MCF 10A (cell line): ENCODE results near the gene SLC2A10. TPM values are rescaled to one million over a fixed set of nuclear protein-coding genes. Genes with fewer than 3 reads are reported as not detected.

Experiments used
- BruUV-seq: library from RNA; stranded (reverse); fragments of 400-500 nt; replicated peaks from 2 replicates; lab custom pipeline; 2021; lab: Mats Ljungman, UMichigan
- CTCF ChIA-PET: fragments of 300-600 bp; sonication (Branson Sonifier 250); formaldehyde crosslinking; extraction: SDS; loops from one replicate; lab custom pipeline; 2021; ENCODE audit warnings: antibody characterized with exemption, inconsistent platforms; lab: Yijun Ruan, JAX
- POLR2A ChIA-PET: fragments of 300-600, 350-650 bp; sonication (Branson Sonifier 250); formaldehyde crosslinking; extraction: SDS; loops from one replicate; lab custom pipeline; 2020; ENCODE audit warnings: antibody characterized with exemption, inconsistent platforms; lab: Yijun Ruan, JAX
- DNase-seq: peaks from one replicate; pipeline ENCODE4 v3.0.0-alpha.2; 2018; ENCODE audit not compliant: unreplicated experiment
- H3K27ac Mint-ChIP-seq: one replicate; pipeline ENCODE4 v1.8.0; 2022; ENCODE audit warnings: mild to moderate bottlenecking, low read depth, mixed read lengths; ENCODE audit not compliant: unreplicated experiment
- H3K27me3 Mint-ChIP-seq: one replicate; pipeline ENCODE4 v1.8.0; 2022; ENCODE audit warnings: mixed read lengths; ENCODE audit not compliant: insufficient read depth, unreplicated experiment
- H3K36me3 Mint-ChIP-seq: one replicate; pipeline ENCODE4 v1.8.0; 2022; ENCODE audit warnings: mild to moderate bottlenecking, moderate library complexity, mixed read lengths; ENCODE audit not compliant: insufficient read depth, unreplicated experiment
- H3K4me1 Mint-ChIP-seq: one replicate; pipeline ENCODE4 v1.8.0; 2022; ENCODE audit warnings: mixed read lengths; ENCODE audit not compliant: insufficient read depth, unreplicated experiment
- H3K4me3 Mint-ChIP-seq: one replicate; pipeline ENCODE4 v1.8.0; 2022; ENCODE audit warnings: mild to moderate bottlenecking, moderate library complexity, mixed read lengths; ENCODE audit not compliant: unreplicated experiment
- H3K9me3 Mint-ChIP-seq: one replicate; pipeline ENCODE4 v1.8.0; 2022; ENCODE audit warnings: mixed read lengths; ENCODE audit not compliant: unreplicated experiment
- CTCF ChIP-seq: fragments of 200-600 bp; IDR thresholded peaks from one replicate; pipeline ENCODE4 v1.8.0; 2022; ENCODE audit warnings: antibody characterized with exemption, mild to moderate bottlenecking; ENCODE audit not compliant: unreplicated experiment
- intact Hi-C: fragments of 100-400 bp; cut with micrococcal nuclease; formaldehyde crosslinking; loops from 2 replicates; pipeline ENCODE4 v1.14.1; 2022
- total RNA-seq: library from RNA; stranded (reverse); gene quantifications from 2 replicates; pipeline ENCODE4 v1.2.3, GENCODE V29; 2022

The SLC2A10 gene
- total RNA-seq, 1 experiment from 2014 or later, result not detected

GRCh38 chr20:46710153-46710913, 884 bp downstream of the SLC2A10 start:
- Mint-ChIP-seq H3K27me3 (peaks cover 12% of the 10 kb centered on the region), H3K27ac (no peak overlapping the region), H3K4me1 (no peaks in the 10 kb centered on the region), H3K9me3 (no peaks in the 10 kb centered on the region), H3K36me3 (no peaks in the 10 kb centered on the region), H3K4me3 (no peak overlapping the region)
- CTCF ChIA-PET, result interaction anchor here (0.7 to 1.3 kb wide), 5 partner anchors 12 to 1862 kb away, joined by 3 to 6 read pairs (median 3); no protein-coding TSS in a partner anchor
- no peak for TF ChIP-seq CTCF
- BruUV-seq, result no TSS peak
- POLR2A ChIA-PET, result interaction anchor here (0.8 kb wide), 1 partner anchor 22 kb away, joined by 3 read pairs; no protein-coding TSS in a partner anchor
- no peak for DNase-seq
- intact Hi-C loops, result no loop called here

GRCh38 chr20:46712056-46712636, 2.7 kb downstream of the SLC2A10 start:
- Mint-ChIP-seq H3K9me3 (no peaks in the 10 kb centered on the region), H3K36me3 (no peaks in the 10 kb centered on the region), H3K4me1 (no peaks in the 10 kb centered on the region), H3K4me3 (no peak overlapping the region), H3K27me3 (peaks cover 12% of the 10 kb centered on the region), H3K27ac (no peak overlapping the region)
- intact Hi-C loops, result no loop called here
- no peak for DNase-seq
- ChIA-PET CTCF (interaction anchor here (0.6 kb wide), 1 partner anchor 1087 kb away, joined by 3 read pairs; no protein-coding TSS in a partner anchor), POLR2A (no interaction called here)
- TF ChIP-seq CTCF, result no peak
- no TSS peak for BruUV-seq

- POLR2A ChIA-PET, result interaction anchor here (0.6 to 0.7 kb wide), 2 partner anchors 12 to 20 kb away, joined by 3 to 4 read pairs; no protein-coding TSS in a partner anchor
- no peaks in the 10 kb centered on the region for H3K9me3 Mint-ChIP-seq
- H3K4me3 Mint-ChIP-seq, result no peak overlapping the region
- no peak for DNase-seq
- TF ChIP-seq CTCF, result no peak
- no TSS peak for BruUV-seq
- no peaks in the 10 kb centered on the region for H3K36me3 Mint-ChIP-seq
- H3K27me3 Mint-ChIP-seq, result peaks cover 4% of the 10 kb centered on the region
- no peak overlapping the region for H3K27ac Mint-ChIP-seq
- CTCF ChIA-PET, result no interaction called here
- intact Hi-C loops, result no loop called here
- no peaks in the 10 kb centered on the region for H3K4me1 Mint-ChIP-seq
Observed at GRCh38 chr20:46713957-46714834, 4.7 kb downstream of the SLC2A10 start.
